Fibroblast of the aortic adventitia (primary cell): ENCODE results near the gene TBL2. TPM values are rescaled to one million over a fixed set of nuclear protein-coding genes. Genes with fewer than 3 reads are reported as not detected.
"Not testable (repeated sequence)": the region's sequence is repeated elsewhere in the genome, so short reads cannot be mapped to it uniquely, and the experiment has no call there.

ENCODE experiments used
- DNase-seq: peaks from one replicate; pipeline ENCODE4 v3.0.0-alpha.2; 2010; ENCODE audit warnings: low read depth
- H3K4me3 ChIP-seq: 2 replicates; pipeline ENCODE4 v1.5.1; 2011; ENCODE audit warnings: low read depth, mild to moderate bottlenecking, control low read depth, low read length, moderate library complexity
- CTCF ChIP-seq: IDR thresholded peaks from 2 replicates; pipeline ENCODE4 v1.5.1; 2011; ENCODE audit warnings: mild to moderate bottlenecking, low read length, control low read depth, inconsistent platforms; ENCODE audit not compliant: insufficient read depth
- total RNA-seq: library from RNA; depleted of rRNA; stranded (reverse); fragments of >200 nt; gene quantifications from 2 replicates; pipeline ENCODE4 v1.2.3, GENCODE V29; 2012; ENCODE audit warnings: low replicate concordance

Gene TBL2
- total RNA-seq, 1 donor = 44.6 TPM

- peak; percentile 17 for DNase-seq
- TF ChIP-seq CTCF = no peak
- H3K4me3 ChIP-seq = no peak overlapping the region
Measured at GRCh38 chr7:73622527-73622908, 44.1 kb upstream of the TBL2 start.

GRCh38 chr7:73621168-73622063, 43.0 kb upstream of the TBL2 start:
- TF ChIP-seq CTCF = no peak
- H3K4me3 ChIP-seq = no peak overlapping the region
- no peak for DNase-seq

- H3K4me3 ChIP-seq, DNase-seq: not testable (repeated sequence)
Measured at GRCh38 chr7:73619394-73619793, 41.0 kb upstream of the TBL2 start.

GRCh38 chr7:73618538-73618937, 40.2 kb upstream of the TBL2 start:
- DNase-seq = no peak
- H3K4me3 ChIP-seq = no peak overlapping the region
- TF ChIP-seq CTCF = no peak

GRCh38 chr7:73617520-73617919, 39.1 kb upstream of the TBL2 start:
- not testable (repeated sequence) for DNase-seq, H3K4me3 ChIP-seq

GRCh38 chr7:73615886-73616285, 37.5 kb upstream of the TBL2 start:
- H3K4me3 ChIP-seq = no peak overlapping the region
- TF ChIP-seq CTCF = peak; percentile 3
- no peak for DNase-seq

GRCh38 chr7:73614937-73615336, 36.6 kb upstream of the TBL2 start:
- not testable (repeated sequence) for H3K4me3 ChIP-seq, DNase-seq

- no peak overlapping the region for H3K4me3 ChIP-seq
- no peak for DNase-seq
- no peak for TF ChIP-seq CTCF
Measured at GRCh38 chr7:73613954-73614735, 35.8 kb upstream of the TBL2 start.
